SK-N-SH (cell line): ENCODE measurements around the gene GGACT. TPM values are rescaled to one million over a fixed set of nuclear protein-coding genes. Genes with fewer than 3 reads are reported as not detected.

Experiments
- CTCF ChIA-PET: fragments of 300-600, 350-600 bp; formaldehyde crosslinking; extraction: SDS; loops from one replicate; lab custom pipeline; 2021; lab: Yijun Ruan, JAX
- POLR2A ChIA-PET: fragments of 350-600 bp; sonication (Branson Sonifier 250); formaldehyde crosslinking; extraction: SDS; loops from one replicate; lab custom pipeline; 2020; ENCODE audit warnings: antibody characterized with exemption, inconsistent platforms; lab: Yijun Ruan, JAX
- DNase-seq: peaks from one replicate; pipeline ENCODE4 v3.0.0; 2012
- H2AFZ ChIP-seq: fragments of 200-600 bp; sonication (generic); 2 replicates; pipeline ENCODE4 v1.8.1; 2016; ENCODE audit warnings: antibody characterized with exemption, mild to moderate bottlenecking, low read depth
- H3F3A ChIP-seq: fragments of 200-600 bp; sonication (generic); replicated peaks from 2 replicates; pipeline ENCODE3; 2016; ENCODE audit warnings: antibody characterized with exemption, mild to moderate bottlenecking; ENCODE audit not compliant: insufficient read depth
- H3K27ac ChIP-seq, 2 experiments: fragments of 200-500 bp in 1 of 2; fragments of 200-600 bp in 1 of 2; sonication (Bioruptor generic) in 1 of 2; sonication (generic), shearing (Covaris generic) in 1 of 2; 2 replicates each; pipeline versions ENCODE4 v1.5.1 to v1.6.1; 2014 to 2016; ENCODE audit warnings: low read depth in 2 of 2, inconsistent platforms in 1 of 2, low read length in 1 of 2, mild to moderate bottlenecking in 1 of 2, mixed read lengths in 1 of 2
- H3K27me3 ChIP-seq: fragments of 200-600 bp; sonication (generic), shearing (Covaris generic); 2 replicates; pipeline ENCODE4 v1.6.1; 2016; ENCODE audit warnings: mixed run types; ENCODE audit not compliant: insufficient read depth
- H3K36me3 ChIP-seq, 2 experiments: fragments of 200-500 bp in 1 of 2; fragments of 200-600 bp in 1 of 2; sonication (Bioruptor generic) in 1 of 2; sonication (generic) in 1 of 2; replicated peaks in 1 of 2; 2 replicates each; pipeline versions ENCODE3 to v1.5.1; 2014 to 2016; ENCODE audit warnings: low read length in 1 of 2, mild to moderate bottlenecking in 1 of 2; ENCODE audit not compliant: insufficient read depth in 2 of 2, control insufficient read depth in 1 of 2
- H3K4me1 ChIP-seq, 2 experiments: fragments of 200-500 bp in 1 of 2; fragments of 200-600 bp in 1 of 2; sonication (Bioruptor generic) in 1 of 2; sonication (generic), shearing (Covaris generic) in 1 of 2; 2 replicates each; pipeline versions ENCODE4 v1.5.1 to v1.6.1; 2014 to 2016; ENCODE audit warnings: low read depth in 1 of 2, low read length in 1 of 2, mixed run types in 1 of 2; ENCODE audit not compliant: insufficient read depth in 2 of 2, control insufficient read depth in 1 of 2
- H3K4me2 ChIP-seq: fragments of 200-600 bp; sonication (generic), shearing (Covaris generic); 2 replicates; pipeline ENCODE4 v1.6.1; 2017; ENCODE audit warnings: mixed run types
- H3K4me3 ChIP-seq, 2 experiments: fragments of 200-500 bp in 1 of 2; fragments of 200-600 bp in 1 of 2; sonication (Bioruptor generic) in 1 of 2; sonication (generic), shearing (Covaris generic) in 1 of 2; 2 replicates each; pipeline versions ENCODE4 v1.5.1 to v1.8.1; 2014 to 2016; ENCODE audit warnings: low read depth in 2 of 2, inconsistent platforms in 1 of 2, low read length in 1 of 2, mild to moderate bottlenecking in 1 of 2, mixed read lengths in 1 of 2, moderate library complexity in 1 of 2
- H3K79me2 ChIP-seq: fragments of 200-600 bp; sonication (generic); 2 replicates; pipeline ENCODE4 v1.8.1; 2017; ENCODE audit warnings: mild to moderate bottlenecking; ENCODE audit not compliant: insufficient read depth
- H3K9ac ChIP-seq: fragments of 200-600 bp; sonication (generic); 2 replicates; pipeline ENCODE4 v1.6.1; 2017; ENCODE audit warnings: mixed run types
- H3K9me2 ChIP-seq: fragments of 200-600 bp; sonication (generic); 2 replicates; pipeline ENCODE4 v1.6.1; 2017; ENCODE audit warnings: mixed run types
- H3K9me3 ChIP-seq: fragments of 200-600 bp; sonication (generic); 2 replicates; pipeline ENCODE4 v1.6.1; 2017; ENCODE audit warnings: mixed run types, mild to moderate bottlenecking, moderate library complexity
- H4K20me1 ChIP-seq: fragments of 200-600 bp; sonication (generic); 2 replicates; pipeline ENCODE4 v1.6.1; 2017; ENCODE audit warnings: mild to moderate bottlenecking, mixed run types; ENCODE audit not compliant: insufficient read depth
- ELF1 ChIP-seq: IDR thresholded peaks from 2 replicates; pipeline ENCODE4 v1.4.0; 2012
- FOXJ3 ChIP-seq: sonication (generic); formaldehyde crosslinking; IDR thresholded peaks from 2 replicates; pipeline ENCODE4 v1.5.1; 2020; ENCODE audit warnings: mild to moderate bottlenecking, missing genetic modification reagents
- FOXM1 ChIP-seq: IDR thresholded peaks from 2 replicates; pipeline ENCODE4 v1.4.0; 2012; ENCODE audit warnings: low read depth, mild to moderate bottlenecking
- JUND ChIP-seq: IDR thresholded peaks from 2 replicates; pipeline ENCODE4 v1.4.0; 2012
- NRF1 ChIP-seq: IDR thresholded peaks from 2 replicates; pipeline ENCODE4 v1.6.1; 2012; ENCODE audit warnings: low read depth, mild to moderate bottlenecking, low read length
- POLR2AphosphoS5 ChIP-seq: IDR thresholded peaks from 2 replicates; pipeline ENCODE4 v1.6.1; 2012; ENCODE audit warnings: low read depth, low read length
- RCOR1 ChIP-seq: fragments of 150-350 bp; IDR thresholded peaks from 2 replicates; pipeline ENCODE4 v1.6.1; 2017; ENCODE audit warnings: antibody characterized with exemption, low read length
- RXRA ChIP-seq: IDR thresholded peaks from 2 replicates; pipeline ENCODE4 v1.4.0; 2012; ENCODE audit warnings: low read depth, mild to moderate bottlenecking, borderline replicate concordance
- SMC3 ChIP-seq: IDR thresholded peaks from 2 replicates; pipeline ENCODE4 v1.6.1; 2012; ENCODE audit warnings: low read depth, low read length, improper control_type of control experiment
- TEAD4 ChIP-seq: IDR thresholded peaks from 2 replicates; pipeline ENCODE4 v1.4.0; 2012; ENCODE audit warnings: mild to moderate bottlenecking, borderline replicate concordance; ENCODE audit not compliant: insufficient read depth
- WGBS: methylation state at CpG from one replicate; pipeline ENCODE4 v1.1.6; 2017; ENCODE audit warnings: low lambda C conversion rate; 5-methylcytosine and 5-hydroxymethylcytosine counted together
- polyA plus RNA-seq, 3 experiments: library from polyadenylated mRNA; depleted of rRNA; stranded (reverse); fragments of >200 nt; gene quantifications; 2 replicates each; pipeline ENCODE4 v1.2.3, GENCODE V29; 2012
- TF ChIP-seq, protein P1 (sequence below): fragments of 150-350 bp; IDR thresholded peaks from 2 replicates; pipeline ENCODE4 v1.6.1; 2016; ENCODE audit warnings: mild to moderate bottlenecking, low read depth, low read length
- TF ChIP-seq, protein P2 (sequence below): IDR thresholded peaks from 2 replicates; pipeline ENCODE4 v1.4.0; 2012; ENCODE audit warnings: low read depth, borderline replicate concordance

GGACT gene
- polyA plus RNA-seq, 1 of the 3 experiments (the other 2 are of a cell fraction), result 7.1 TPM

DNA sequence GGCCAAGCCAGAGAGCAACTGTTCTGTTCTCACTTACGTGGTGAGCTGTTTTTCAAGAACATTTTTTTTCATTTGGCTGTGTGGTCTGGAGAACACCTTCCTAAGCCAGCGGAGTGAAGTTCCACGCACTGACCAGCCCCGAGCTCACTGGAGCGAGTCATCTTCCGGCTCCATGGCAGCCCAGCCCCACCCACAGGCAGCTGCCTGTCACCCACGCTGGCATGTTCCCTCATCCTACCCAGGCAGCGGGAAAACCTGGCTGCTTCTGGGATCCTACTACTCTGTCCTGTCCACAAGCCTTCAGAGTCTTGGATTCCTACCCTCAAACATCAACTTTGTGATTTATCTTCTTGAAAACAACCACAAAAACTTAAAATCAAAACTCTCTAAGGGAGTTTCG, 76.2 kb downstream of the GGACT start:
- POLR2A ChIA-PET, result no interaction called here
- CTCF ChIA-PET, result interaction anchor here (0.9 to 9.2 kb wide), 5 partner anchors 10 to 854 kb away, joined by 4 to 107 read pairs (median 23); no protein-coding TSS in a partner anchor
- WGBS, result 87% methylated on average over 9 of the region's 9 CpGs
- no peak for DNase-seq
- Histone ChIP-seq H3K4me1 (peaks cover 10 to 17% of the 10 kb centered on the region in 2 experiments; a peak in 3 of 4 replicates), H3K9ac (no peak overlapping the region), H3K9me3 (no peaks in the 10 kb centered on the region), H3K27me3 (no peaks in the 10 kb centered on the region), H3F3A (no peaks in the 10 kb centered on the region), H3K79me2 (no peaks in the 10 kb centered on the region), H3K27ac (no peak overlapping the region), H2AFZ (no peak overlapping the region), H3K9me2 (no peaks in the 10 kb centered on the region), H4K20me1 (no peaks in the 10 kb centered on the region), H3K4me2 (no peak overlapping the region), H3K4me3 (no peak overlapping the region), H3K36me3 (peaks cover 2 to 5% of the 10 kb centered on the region in 2 experiments)
- TF ChIP-seq JUND, result no peak
- TF ChIP-seq NRF1, result no peak
- TF ChIP-seq RXRA, result no peak
- no peak for TF ChIP-seq POLR2AphosphoS5
- TF ChIP-seq, protein P1, sequence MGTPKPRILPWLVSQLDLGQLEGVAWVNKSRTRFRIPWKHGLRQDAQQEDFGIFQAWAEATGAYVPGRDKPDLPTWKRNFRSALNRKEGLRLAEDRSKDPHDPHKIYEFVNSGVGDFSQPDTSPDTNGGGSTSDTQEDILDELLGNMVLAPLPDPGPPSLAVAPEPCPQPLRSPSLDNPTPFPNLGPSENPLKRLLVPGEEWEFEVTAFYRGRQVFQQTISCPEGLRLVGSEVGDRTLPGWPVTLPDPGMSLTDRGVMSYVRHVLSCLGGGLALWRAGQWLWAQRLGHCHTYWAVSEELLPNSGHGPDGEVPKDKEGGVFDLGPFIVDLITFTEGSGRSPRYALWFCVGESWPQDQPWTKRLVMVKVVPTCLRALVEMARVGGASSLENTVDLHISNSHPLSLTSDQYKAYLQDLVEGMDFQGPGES, result no peak
- TF ChIP-seq FOXJ3 (CRISPR knock-in tag), result no peak
- no peak for TF ChIP-seq FOXM1
- no peak for TF ChIP-seq SMC3
- TF ChIP-seq ELF1, result no peak
- TF ChIP-seq, protein P2, sequence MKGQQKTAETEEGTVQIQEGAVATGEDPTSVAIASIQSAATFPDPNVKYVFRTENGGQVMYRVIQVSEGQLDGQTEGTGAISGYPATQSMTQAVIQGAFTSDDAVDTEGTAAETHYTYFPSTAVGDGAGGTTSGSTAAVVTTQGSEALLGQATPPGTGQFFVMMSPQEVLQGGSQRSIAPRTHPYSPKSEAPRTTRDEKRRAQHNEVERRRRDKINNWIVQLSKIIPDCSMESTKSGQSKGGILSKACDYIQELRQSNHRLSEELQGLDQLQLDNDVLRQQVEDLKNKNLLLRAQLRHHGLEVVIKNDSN, result no peak
- TF ChIP-seq RCOR1, result no peak

DNA sequence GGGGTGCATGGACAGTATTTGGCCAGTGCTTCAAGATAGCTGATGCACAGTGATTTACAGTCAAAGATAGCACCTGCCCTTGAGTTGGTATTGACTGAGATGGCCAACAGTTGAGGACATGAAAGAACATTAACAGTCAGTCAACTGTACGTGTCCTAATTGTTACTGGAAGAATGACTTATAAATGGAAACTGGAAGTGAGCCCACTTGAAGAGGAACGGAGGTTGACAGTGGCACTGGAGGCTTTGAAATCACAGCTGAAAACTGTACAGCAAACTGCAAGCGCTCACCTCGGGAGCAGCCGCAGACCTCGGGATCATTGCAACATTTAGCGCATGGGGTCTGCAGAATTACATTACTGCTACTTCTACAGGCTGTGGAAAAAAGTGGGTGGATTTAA, 77.1 kb downstream of the GGACT start:
- Histone ChIP-seq H3K27ac (no peak overlapping the region), H3F3A (no peaks in the 10 kb centered on the region), H3K4me1 (peaks cover 10 to 17% of the 10 kb centered on the region in 2 experiments; a peak in 3 of 4 replicates), H3K9ac (no peak overlapping the region), H3K79me2 (no peaks in the 10 kb centered on the region), H2AFZ (no peak overlapping the region), H3K27me3 (no peaks in the 10 kb centered on the region), H3K9me3 (no peaks in the 10 kb centered on the region), H3K4me3 (no peak overlapping the region), H3K9me2 (no peaks in the 10 kb centered on the region), H3K36me3 (peaks cover 2 to 5% of the 10 kb centered on the region in 2 experiments), H3K4me2 (no peak overlapping the region), H4K20me1 (no peaks in the 10 kb centered on the region)
- DNase-seq, result no peak
- ChIA-PET CTCF (interaction anchor here (1.1 to 9.2 kb wide), 6 partner anchors 8 to 853 kb away, joined by 3 to 107 read pairs (median 8); no protein-coding TSS in a partner anchor), POLR2A (no interaction called here)
- 95% methylated on average over 7 of the region's 7 CpGs for WGBS
- TF ChIP-seq RXRA (no peak), TEAD4 (no peak)
- TF ChIP-seq, protein P1, result no peak
- TF ChIP-seq, protein P2, result no peak
